Left renal pelvis (tissue), 4 donors: ENCODE measurements around the gene SEC63. TPM values are rescaled to one million over a fixed set of nuclear protein-coding genes. Genes with fewer than 3 reads are reported as not detected.
"Not testable (repeated sequence)": the region's sequence is repeated elsewhere in the genome, so short reads cannot be mapped to it uniquely, and the experiment has no call there.

Experiments
- DNase-seq, 4 donors: peaks; one replicate each; pipeline ENCODE4 v3.0.0-alpha.2; 2013; ENCODE audit warnings: low read depth in 4 of 4, low spot score in 3 of 4
- polyA plus RNA-seq, 4 donors: library from polyadenylated mRNA; unstranded; fragments of 120-200 nt; gene quantifications; one replicate each; pipeline ENCODE4 v1.2.1, GENCODE V29; 2013; ENCODE audit not compliant: insufficient read length in 4 of 4

The SEC63 gene
- polyA plus RNA-seq, 4 donors: 104 to 172 (median 152) TPM

DNA sequence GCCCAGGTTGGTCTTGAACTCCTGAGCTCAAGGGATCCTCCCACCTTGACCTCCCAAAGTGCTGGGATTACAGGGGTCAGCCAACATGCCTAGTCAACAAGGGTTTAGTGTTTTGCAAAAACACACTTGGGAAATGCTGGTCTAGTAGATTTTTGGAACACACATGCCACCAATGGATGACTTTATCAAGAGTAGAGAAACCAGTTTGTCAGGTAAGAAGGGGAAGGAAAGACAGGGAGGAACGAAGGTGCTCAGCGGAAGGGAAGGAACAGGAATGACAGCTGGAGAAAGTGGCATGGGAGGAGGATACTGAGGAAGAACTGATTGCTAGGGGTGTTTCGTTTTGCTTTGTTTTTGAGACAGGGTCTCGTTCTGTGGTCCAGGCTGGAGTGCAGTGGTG, 15.6 kb upstream of the SEC63 start:
- no peak for DNase-seq

DNA sequence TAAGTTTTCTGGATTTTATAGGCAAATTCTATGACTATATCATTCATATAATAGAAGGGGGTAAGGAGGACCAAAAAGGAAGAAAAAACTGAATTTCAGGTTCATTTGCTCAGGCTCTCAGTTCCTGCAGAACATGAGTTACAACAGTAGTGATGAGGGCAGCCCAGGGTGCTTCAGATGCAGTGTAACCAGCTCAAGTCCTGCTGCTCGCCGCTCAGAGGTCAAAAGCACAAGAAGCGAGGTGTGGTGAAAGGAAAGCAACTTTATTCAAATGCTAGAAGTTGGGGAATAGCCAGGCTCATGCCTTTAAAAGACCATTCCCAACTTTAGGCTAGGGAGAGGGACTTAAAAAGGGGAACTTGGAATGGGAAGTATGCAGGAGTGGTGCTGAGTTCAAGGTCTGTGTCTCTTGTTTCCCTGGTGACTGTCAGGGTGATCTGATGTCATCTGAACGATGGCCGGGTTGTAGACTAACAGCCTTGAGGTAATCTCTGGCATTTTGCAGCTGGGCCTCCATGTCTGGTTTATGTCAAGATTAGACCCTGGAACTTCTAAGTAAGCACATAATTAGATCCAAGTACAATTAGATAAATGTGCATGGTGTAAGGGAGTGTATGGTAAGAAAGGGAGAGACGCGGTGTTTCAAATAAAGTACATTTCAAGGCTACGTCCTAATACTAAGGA, 14.5 kb upstream of the SEC63 start:
- no peak for DNase-seq

- no peak for DNase-seq
Observed at GRCh38 chr6:107971181-107971580, 13.2 kb upstream of the SEC63 start.

DNA sequence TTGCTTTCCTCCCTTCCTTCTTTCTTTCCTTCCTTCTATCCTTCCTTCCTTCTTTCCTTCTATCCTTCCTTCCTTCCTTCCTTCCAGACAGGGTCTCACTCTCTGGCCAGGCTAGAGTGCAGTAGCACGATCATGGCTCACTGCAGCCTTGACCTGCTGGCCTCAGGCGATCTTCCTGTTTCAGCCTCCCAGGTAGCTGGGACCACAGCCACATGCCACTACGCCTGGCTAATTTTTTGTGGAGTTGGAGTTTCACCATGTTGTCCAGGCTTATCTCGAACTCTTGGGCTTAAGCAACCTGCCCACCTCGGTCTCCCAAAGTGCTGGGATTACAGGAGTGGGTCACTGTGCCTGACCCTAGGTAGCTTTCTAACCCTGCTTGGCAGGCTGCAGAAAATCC, 12.2 kb upstream of the SEC63 start:
- DNase-seq: no peak

DNA sequence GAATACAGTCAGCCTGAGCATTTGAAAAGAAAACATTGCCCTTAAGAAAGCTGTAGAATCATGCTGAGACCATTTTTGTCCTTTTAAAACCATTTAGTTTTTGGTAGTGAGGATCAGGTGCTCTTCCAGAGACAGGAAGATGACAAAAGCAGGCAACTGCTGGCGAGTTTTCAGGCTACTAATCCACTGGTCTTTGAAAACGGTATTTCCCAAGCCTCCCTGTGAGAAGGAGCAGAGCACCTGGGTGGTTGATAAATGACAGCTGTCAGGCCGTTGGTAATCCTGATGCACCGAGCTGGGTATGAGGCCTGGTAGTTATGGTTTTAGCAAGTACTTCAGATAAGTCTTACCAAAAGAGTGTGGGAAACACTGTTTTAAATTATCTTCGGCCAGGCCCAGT, 10.1 kb upstream of the SEC63 start:
- no peak for DNase-seq

DNA sequence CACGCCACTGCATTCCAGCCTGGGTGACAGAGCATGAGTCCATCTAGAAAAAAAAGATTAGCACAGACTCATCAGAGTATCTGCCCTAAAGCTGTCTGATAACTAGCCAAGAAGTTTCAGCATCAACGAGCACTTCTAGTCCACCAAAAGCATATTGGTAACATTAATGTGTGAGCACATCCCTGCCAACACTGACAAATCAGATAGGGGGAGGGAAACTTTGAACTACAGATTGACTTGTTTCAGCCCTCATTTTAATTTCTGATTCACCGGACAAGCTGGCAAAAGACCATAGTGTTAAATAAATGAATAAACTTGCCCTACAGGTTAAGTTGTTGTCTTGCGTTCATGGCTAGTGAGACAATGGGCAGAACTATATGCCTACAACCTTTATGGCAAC, 7.7 kb upstream of the SEC63 start:
- DNase-seq: no peak

DNA sequence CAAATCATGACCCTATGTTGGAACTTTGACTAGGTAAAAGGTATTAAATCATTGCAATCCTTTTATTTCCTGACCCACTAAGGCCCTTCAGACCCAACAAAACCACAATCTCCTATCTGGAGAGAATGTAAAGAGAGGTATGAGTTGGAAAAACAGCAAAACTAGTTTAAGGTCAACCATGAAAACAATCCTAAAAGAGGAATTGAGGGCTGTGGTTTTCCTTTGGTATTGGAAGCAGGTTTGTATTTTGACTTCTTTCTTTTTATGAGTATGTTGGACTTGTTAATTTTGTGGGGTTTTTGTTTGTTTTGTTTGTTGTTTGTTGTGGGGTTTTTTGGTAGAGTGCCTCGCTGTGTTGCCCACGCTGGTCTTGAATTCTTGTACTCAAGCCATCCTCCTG, 4.7 kb upstream of the SEC63 start:
- no peak for DNase-seq

- no peak for DNase-seq
Observed at GRCh38 chr6:107959392-107959791, 1.4 kb upstream of the SEC63 start.

DNA sequence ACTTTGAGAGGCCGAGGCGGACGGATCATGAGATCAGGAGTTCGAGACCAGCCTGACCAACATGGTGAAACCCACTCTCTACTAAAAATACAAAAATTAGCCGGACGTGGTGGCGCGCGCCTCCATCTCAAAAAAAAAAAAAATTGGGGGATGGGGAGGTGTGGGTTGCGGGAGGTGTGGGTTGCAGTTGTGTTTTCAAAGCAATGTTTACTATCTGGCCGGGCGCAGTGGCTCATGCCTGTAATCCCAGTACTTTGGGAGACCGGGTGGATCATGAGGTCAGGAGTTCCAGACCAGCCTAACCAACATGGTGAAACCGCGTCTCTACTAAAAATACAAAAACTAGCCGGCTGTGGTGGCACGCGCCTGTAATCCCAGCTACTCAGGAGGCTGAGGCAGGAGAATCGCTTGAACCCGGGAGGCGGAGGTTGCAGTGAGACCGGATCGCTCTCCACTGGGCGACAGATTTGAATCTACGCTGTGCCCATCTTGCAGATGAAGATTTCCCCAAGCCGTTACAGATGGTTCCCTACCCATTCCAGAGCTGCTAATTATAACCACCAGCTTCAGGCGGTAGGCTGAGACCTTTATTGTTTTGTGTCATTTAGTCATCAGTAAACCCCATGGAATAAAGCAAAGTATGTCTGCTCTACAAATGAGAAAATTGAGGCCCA, 818 bp upstream of the SEC63 start:
- not testable (repeated sequence) for DNase-seq

- peak; percentile 40 to 54 (median 46) for DNase-seq
Observed at GRCh38 chr6:107957308-107957908, 600 bp downstream of the SEC63 start.

DNA sequence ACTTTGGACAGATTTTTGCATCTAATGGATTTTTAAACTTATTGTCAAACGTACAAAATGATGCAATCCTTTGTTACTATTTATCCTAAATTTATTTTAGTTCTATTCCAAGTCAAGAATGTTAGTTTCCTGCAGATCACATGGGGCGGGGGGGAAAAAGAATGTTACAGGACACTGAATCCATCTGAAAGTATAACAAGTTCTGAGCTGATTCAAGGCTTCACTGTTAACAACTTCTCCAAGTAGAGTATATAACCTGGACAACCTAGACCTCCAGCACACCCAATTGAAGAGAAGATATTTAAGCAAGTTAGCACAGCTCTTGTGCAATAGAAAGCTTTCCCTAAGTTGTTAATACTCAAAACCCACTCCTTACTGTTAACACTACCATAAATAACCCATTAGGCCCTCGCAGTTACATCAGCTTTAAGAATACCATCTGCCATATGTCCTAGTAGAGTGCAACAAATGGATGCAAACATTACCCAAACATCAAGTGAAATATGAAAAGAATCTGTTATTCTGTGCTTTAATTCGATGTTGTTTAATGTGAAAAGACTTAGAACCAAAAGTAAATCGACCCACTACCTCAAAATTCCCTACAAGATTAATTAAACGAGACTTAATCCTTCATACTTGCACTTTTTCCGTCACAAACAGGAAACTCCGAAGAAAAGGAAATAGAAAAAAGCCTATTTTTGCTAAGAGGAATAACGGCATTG, 1.3 kb downstream of the SEC63 start:
- DNase-seq: peak in 2 of 4 donors; percentile 6 to 24

GRCh38 chr6:107956181-107956580, 1.8 kb downstream of the SEC63 start:
- no peak for DNase-seq

DNA sequence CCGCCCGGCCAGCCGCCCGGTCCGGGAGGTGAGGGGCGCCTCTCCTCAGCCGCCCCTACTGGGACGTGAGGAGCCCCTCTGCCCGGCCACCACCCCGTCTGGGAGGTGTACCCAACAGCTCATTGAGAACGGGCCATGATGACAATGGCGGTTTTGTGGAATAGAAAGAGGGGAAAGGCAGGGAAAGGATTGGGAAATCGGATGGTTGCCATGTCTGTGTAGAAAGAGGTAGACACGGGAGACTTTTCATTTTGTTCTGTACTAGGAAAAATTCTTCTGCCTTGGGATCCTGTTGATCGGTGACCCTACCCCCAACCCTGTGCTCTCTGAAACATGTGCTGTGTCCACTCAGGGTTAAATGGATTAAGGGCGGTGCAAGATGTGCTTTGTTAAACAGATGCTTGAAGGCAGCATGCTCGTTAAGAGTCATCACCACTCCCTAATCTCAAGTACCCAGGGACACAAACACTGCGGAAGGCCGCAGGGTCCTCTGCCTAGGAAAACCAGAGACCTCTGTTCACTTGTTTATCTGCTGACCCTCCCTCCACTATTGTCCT, 4.1 kb downstream of the SEC63 start:
- not testable (repeated sequence) for DNase-seq

DNA sequence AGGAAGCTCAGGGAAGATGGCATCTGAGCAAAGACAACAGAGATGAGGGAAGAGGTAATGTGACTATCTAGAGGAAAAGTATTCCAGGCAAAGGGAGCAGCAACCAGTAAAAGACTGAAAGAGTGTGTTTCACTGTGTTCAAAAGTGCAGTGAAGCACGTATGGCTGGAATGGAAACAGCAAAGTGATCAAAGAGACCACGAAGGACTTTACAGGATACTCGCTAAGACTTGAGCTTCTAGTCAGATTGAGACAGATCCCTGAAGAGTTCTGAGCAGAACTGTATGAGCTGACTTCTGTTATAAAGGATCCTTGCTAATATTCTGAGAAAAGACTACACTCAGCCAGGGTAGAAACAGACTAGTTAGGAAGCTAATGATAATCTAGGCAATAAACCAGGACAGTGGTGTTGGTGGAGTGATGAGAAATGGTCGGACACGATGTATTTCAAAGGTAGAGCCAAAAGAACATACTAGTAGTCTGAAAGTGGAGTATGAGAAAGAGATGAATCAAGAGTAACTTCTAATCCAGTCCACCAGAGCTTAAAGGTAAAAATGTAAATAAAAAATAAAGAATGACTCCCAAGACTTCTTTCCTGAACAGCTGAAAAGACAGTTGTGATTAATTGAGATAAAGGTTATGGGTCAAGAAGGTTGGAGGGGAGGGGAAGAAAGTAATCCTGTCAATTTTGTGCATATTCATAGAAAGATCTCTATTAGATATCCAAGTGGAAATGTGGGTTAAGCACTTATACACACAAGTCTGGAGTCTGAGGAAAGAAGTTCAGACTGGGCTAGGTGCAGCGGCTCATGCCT, 14.2 kb downstream of the SEC63 start:
- DNase-seq: no peak

GRCh38 chr6:107942142-107942541, 15.9 kb downstream of the SEC63 start:
- DNase-seq: no peak

DNA sequence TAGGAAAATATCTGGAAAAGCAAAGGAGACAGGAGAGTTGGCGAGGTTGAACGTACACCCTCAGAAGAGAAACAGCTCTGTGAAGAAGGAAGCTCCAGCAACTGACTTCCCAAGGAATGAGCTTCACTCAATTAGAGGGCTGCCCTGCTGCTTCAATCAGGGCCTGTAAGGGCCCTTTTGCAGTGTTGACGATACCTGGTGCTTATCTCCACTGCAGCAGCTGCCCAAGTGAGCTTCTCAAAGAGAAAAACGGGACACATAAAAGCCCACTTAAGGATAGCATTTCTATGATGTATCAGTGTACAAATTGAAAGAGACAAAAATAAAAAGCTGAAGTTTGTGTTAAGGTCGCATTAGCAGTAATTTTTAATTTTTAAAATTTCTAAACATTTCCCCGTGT, 16.4 kb downstream of the SEC63 start:
- DNase-seq: no peak

- DNase-seq: no peak
Observed at GRCh38 chr6:107941199-107941598, 16.8 kb downstream of the SEC63 start.

GRCh38 chr6:107936910-107937292, 21.1 kb downstream of the SEC63 start:
- DNase-seq: not testable (repeated sequence)

DNA sequence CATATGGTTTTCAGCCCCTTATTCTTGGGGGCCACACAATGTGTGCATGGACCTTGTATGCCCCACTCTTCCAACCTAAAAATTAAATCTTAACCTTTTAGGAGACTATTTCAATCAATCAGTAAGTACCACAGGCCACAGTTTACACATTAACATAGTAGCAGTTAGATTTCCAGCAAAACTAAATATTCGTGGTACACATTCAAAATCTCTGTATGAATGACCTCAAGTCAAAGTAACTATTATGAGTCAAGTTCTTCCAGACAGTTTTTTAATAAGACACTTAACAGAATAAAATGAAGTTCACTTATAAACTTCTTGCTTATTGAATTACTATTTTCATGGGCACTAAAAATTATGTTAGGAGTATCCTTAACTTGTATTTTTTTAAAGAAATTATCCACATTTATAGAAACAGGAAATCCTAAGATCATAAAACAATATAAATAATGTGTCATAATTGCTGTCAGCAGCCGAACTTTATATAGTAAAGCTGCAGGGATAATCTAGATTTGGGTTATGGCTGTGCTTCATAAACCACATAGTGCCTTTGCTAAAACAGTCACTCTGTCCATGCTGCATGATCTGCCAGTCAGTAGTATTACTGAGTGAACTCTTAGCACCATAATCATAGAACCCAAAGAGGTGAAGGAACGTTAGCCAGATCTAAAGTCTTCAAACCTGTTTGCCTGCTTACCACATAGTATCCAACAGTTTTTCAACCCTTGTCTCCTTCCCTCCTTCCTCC, 21.7 kb downstream of the SEC63 start:
- no peak for DNase-seq

- DNase-seq: not testable (repeated sequence)
Observed at GRCh38 chr6:107934229-107934628, 23.8 kb downstream of the SEC63 start.
